HUES64 (cell line): ENCODE results near the gene GFRA4.
"Not testable (repeated sequence)": the region's sequence is repeated elsewhere in the genome, so short reads cannot be mapped to it uniquely, and the experiment has no call there.

Experiments used
- H3K27ac ChIP-seq: 2 replicates; pipeline ENCODE4 v1.7.0; 2013; ENCODE audit warnings: low read depth, low read length, inconsistent platforms
- H3K27me3 ChIP-seq: 2 replicates; pipeline ENCODE4 v1.6.1; 2013; ENCODE audit warnings: mild to moderate bottlenecking, low read length; ENCODE audit not compliant: insufficient read depth
- H3K36me3 ChIP-seq: 2 replicates; pipeline ENCODE4 v1.6.1; 2013; ENCODE audit warnings: mild to moderate bottlenecking, low read length; ENCODE audit not compliant: insufficient read depth
- H3K4me1 ChIP-seq: 2 replicates; pipeline ENCODE4 v1.6.1; 2013; ENCODE audit warnings: mild to moderate bottlenecking, low read length, moderate library complexity; ENCODE audit not compliant: insufficient read depth
- H3K4me3 ChIP-seq: 2 replicates; pipeline ENCODE4 v1.5.1; 2013; ENCODE audit warnings: mild to moderate bottlenecking, low read length, moderate library complexity
- H3K9ac ChIP-seq: 2 replicates; pipeline ENCODE4 v1.6.1; 2013; ENCODE audit warnings: mild to moderate bottlenecking, low read depth, low read length
- H3K9me3 ChIP-seq: 2 replicates; pipeline ENCODE4 v1.6.1; 2013; ENCODE audit warnings: low read depth, low read length; ENCODE audit not compliant: insufficient read depth
- WGBS: fragments of 150-250, 120-280 bp; methylation state at CpG from one replicate; pipeline ENCODE4 v1.1.7; 2013; ENCODE audit warnings: missing lambda C conversion rate; 5-methylcytosine and 5-hydroxymethylcytosine counted together

GFRA4 gene

DNA sequence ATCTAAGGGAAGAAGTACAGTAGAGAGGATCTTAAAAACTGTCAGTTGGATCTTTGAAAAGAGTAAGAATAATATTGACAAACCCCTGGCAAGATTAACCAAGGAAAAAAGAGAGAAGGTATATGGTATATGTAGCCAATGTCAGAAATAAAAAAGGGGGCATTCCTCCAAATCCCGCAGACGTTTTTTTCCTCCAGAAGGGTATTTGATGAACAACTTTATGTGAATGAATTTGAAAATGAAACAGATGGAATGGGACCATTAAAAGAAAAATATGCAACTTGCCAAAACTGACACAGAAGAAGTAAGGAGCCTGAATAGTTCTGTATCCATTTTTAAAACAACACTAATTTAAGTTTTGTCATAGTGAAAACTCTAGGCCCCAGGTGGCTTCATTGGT is 35.7 kb downstream of the GFRA4 start:
- no peak overlapping the region for H3K27ac ChIP-seq
- 95% methylated on average over 2 of the region's 2 CpGs for WGBS
- peaks cover 19% of the 10 kb centered on the region for H3K4me1 ChIP-seq
- H3K36me3 ChIP-seq: no peaks in the 10 kb centered on the region
- H3K4me3 ChIP-seq: no peak overlapping the region
- no peak overlapping the region for H3K9ac ChIP-seq
- H3K27me3 ChIP-seq: no peaks in the 10 kb centered on the region
- no peaks in the 10 kb centered on the region for H3K9me3 ChIP-seq

DNA sequence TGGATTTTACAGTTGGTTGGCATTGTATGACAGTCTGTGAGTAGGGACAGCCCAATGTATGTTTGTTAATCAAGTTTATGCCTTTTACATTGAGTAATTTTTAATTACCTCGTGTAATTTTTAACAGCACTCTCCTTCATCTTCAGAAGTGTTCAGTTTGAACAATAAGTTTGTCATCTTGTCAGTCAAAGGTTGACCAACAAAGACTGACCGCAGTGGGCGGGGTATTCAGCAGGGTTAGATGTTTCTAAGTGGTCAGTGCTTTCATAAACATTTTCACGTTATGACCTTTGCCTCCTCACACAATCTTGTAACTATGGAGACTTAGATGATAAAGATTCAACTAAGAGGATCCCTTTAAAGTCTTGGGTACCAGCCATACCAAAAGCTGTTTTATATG is 40.8 kb downstream of the GFRA4 start:
- Histone ChIP-seq H3K4me3 (no peak overlapping the region), H3K9ac (no peak overlapping the region), H3K36me3 (no peaks in the 10 kb centered on the region), H3K27ac (no peak overlapping the region), H3K4me1 (peaks cover 5% of the 10 kb centered on the region; the same call in 1 of the 2 replicates), H3K27me3 (no peaks in the 10 kb centered on the region), H3K9me3 (no peaks in the 10 kb centered on the region)
- 100% methylated on average over 4 of the region's 4 CpGs for WGBS

GRCh38 chr20:3621111-3621510 is 42.1 kb downstream of the GFRA4 start:
- H3K9me3 ChIP-seq: no peaks in the 10 kb centered on the region
- no peaks in the 10 kb centered on the region for H3K27me3 ChIP-seq
- H3K9ac ChIP-seq: no peak overlapping the region
- no peak overlapping the region for H3K27ac ChIP-seq
- H3K36me3 ChIP-seq: no peaks in the 10 kb centered on the region
- WGBS: 75% methylated on average over 8 of the region's 8 CpGs
- no peak overlapping the region for H3K4me3 ChIP-seq
- peaks cover 9% of the 10 kb centered on the region; the same call in 1 of the 2 replicates for H3K4me1 ChIP-seq

GRCh38 chr20:3616250-3616649 is 46.9 kb downstream of the GFRA4 start:
- Histone ChIP-seq H3K27me3 (no peaks in the 10 kb centered on the region), H3K36me3 (no peaks in the 10 kb centered on the region), H3K4me1 (peaks cover 5% of the 10 kb centered on the region; the same call in 1 of the 2 replicates), H3K9me3 (no peaks in the 10 kb centered on the region), H3K27ac (no peak overlapping the region), H3K4me3 (no peak overlapping the region), H3K9ac (no peak overlapping the region)
- 51% methylated on average over 4 of the region's 4 CpGs for WGBS

DNA sequence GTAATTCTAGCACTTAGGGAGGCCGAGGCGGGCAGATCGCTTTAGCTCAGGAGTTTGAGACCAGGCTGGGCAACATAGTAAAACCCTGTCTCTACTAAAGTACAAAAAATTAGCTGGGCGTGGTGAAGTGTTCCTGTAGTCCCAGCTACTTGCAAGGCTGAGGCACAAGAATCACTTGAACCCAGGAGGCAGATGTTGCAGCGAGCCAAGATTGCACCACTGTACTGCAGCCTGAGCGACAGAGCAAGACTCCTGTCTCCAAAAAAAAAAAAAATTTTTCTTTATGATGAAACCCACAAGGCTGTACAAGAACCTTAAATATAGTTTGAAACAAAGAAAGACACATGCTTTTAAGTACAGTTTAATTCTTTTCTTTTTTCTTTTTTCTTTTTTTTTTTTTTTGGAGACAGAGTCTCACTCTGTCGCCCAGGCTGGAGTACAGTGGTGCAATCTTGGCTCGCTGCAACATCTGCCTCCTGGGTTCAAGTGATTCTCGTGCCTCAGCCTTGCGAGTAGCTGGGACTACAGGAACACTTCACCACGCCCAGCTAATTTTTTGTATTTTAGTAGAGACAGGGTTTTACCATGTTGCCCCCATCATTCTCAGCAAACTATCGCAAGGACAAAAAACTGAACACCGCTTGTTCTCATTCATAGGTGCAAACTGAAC is 47.9 kb downstream of the GFRA4 start:
- H3K9ac ChIP-seq, H3K27ac ChIP-seq, H3K4me3 ChIP-seq, H3K27me3 ChIP-seq, H3K4me1 ChIP-seq, H3K9me3 ChIP-seq, H3K36me3 ChIP-seq: not testable (repeated sequence)
- WGBS: 93% methylated on average over 13 of the region's 13 CpGs

DNA sequence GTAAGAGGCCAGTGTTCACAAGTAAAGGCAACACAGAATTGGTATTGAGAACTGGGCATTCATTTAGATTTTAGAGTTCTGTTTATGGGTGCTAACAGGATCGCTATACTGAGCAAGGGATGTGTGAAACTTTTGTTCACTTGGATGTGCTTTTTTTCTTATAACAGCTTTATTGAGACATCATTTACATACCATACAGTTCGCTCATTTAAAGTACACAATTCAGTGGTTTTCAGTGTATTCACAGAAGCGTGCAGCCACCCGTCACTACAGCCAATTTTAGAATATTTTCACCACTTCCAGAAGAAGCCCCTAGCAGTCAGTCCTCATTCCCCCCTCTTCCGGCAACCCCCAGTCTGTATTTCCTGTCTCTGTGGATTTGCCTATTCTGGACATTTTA is 48.7 kb downstream of the GFRA4 start:
- H3K36me3 ChIP-seq: no peaks in the 10 kb centered on the region
- peaks cover 5% of the 10 kb centered on the region; the same call in 1 of the 2 replicates for H3K4me1 ChIP-seq
- WGBS: 98% methylated on average over 5 of the region's 5 CpGs
- no peaks in the 10 kb centered on the region for H3K27me3 ChIP-seq
- no peak overlapping the region for H3K9ac ChIP-seq
- no peak overlapping the region for H3K4me3 ChIP-seq
- no peaks in the 10 kb centered on the region for H3K9me3 ChIP-seq
- no peak overlapping the region for H3K27ac ChIP-seq

GRCh38 chr20:3613821-3614440 is 49.3 kb downstream of the GFRA4 start:
- H3K4me1 ChIP-seq: peaks cover 5% of the 10 kb centered on the region; the same call in 1 of the 2 replicates
- 89% methylated on average over 9 of the region's 9 CpGs for WGBS
- no peak overlapping the region for H3K9ac ChIP-seq
- no peak overlapping the region for H3K4me3 ChIP-seq
- no peak overlapping the region for H3K27ac ChIP-seq
- no peaks in the 10 kb centered on the region for H3K9me3 ChIP-seq
- no peaks in the 10 kb centered on the region for H3K27me3 ChIP-seq
- H3K36me3 ChIP-seq: no peaks in the 10 kb centered on the region

GRCh38 chr20:3612795-3613572 is 50.2 kb downstream of the GFRA4 start:
- no peaks in the 10 kb centered on the region for H3K27me3 ChIP-seq
- no peaks in the 10 kb centered on the region for H3K9me3 ChIP-seq
- WGBS: 86% methylated on average over 10 of the region's 10 CpGs
- H3K36me3 ChIP-seq: no peaks in the 10 kb centered on the region
- H3K9ac ChIP-seq: no peak overlapping the region
- no peak overlapping the region for H3K4me3 ChIP-seq
- peaks cover 5% of the 10 kb centered on the region; the same call in 1 of the 2 replicates for H3K4me1 ChIP-seq
- no peak overlapping the region for H3K27ac ChIP-seq

GRCh38 chr20:3611901-3612300 is 51.3 kb downstream of the GFRA4 start:
- Histone ChIP-seq H3K9ac (no peak overlapping the region), H3K9me3 (no peaks in the 10 kb centered on the region), H3K4me3 (no peak overlapping the region), H3K4me1 (peaks cover 5% of the 10 kb centered on the region; the same call in 1 of the 2 replicates), H3K36me3 (no peaks in the 10 kb centered on the region), H3K27ac (no peak overlapping the region), H3K27me3 (no peaks in the 10 kb centered on the region)
- 79% methylated on average over 1 of the region's 1 CpG for WGBS
